Liver (tissue), 3 donors: Measurements from ENCODE around the gene PEX5L.

Experiments
- EGR1 ChIP-seq, 2 donors: IDR thresholded peaks; 2 replicates each; pipeline ENCODE4 v1.6.1; 2016 to 2018; ENCODE audit warnings: antibody characterized with exemption in 2 of 2, low read depth in 2 of 2
- HNF4G ChIP-seq: IDR thresholded peaks from 2 replicates; pipeline ENCODE4 v1.6.1; 2016; ENCODE audit warnings: antibody characterized with exemption
- RAD21 ChIP-seq, 2 donors: IDR thresholded peaks; 2 replicates each; pipeline ENCODE4 v1.6.1; 2016; ENCODE audit warnings: antibody characterized with exemption in 2 of 2, mild to moderate bottlenecking in 2 of 2
- RXRA ChIP-seq, 2 donors: IDR thresholded peaks; 2 replicates each; pipeline ENCODE4 v1.6.1; 2017 to 2018; ENCODE audit warnings: antibody characterized with exemption in 2 of 2, mild to moderate bottlenecking in 1 of 2
- TAF1 ChIP-seq: conservative IDR thresholded peaks from 2 replicates; pipeline ENCODE4 v1.6.1; 2016; ENCODE audit warnings: antibody characterized with exemption, mild to moderate bottlenecking
- TF ChIP-seq, protein P1 (sequence below): IDR thresholded peaks from 2 replicates; pipeline ENCODE4 v1.6.1; 2016; ENCODE audit warnings: antibody characterized with exemption
- TF ChIP-seq, protein P2 (sequence below): fragments of 150-350 bp; IDR thresholded peaks from 2 replicates; pipeline ENCODE4 v1.5.1; 2017; ENCODE audit warnings: improper control_type of control experiment, low read depth, low read length; ENCODE audit not compliant: missing input control
- TF ChIP-seq, protein P3 (sequence below): IDR thresholded peaks from 2 replicates; pipeline ENCODE4 v1.6.1; 2016; ENCODE audit warnings: antibody characterized with exemption
- TF ChIP-seq, protein P4 (sequence below): IDR thresholded peaks from 2 replicates; pipeline ENCODE4 v1.6.1; 2016; ENCODE audit warnings: antibody characterized with exemption
- donor health status: healthy.
- donor health status: healthy.

DNA sequence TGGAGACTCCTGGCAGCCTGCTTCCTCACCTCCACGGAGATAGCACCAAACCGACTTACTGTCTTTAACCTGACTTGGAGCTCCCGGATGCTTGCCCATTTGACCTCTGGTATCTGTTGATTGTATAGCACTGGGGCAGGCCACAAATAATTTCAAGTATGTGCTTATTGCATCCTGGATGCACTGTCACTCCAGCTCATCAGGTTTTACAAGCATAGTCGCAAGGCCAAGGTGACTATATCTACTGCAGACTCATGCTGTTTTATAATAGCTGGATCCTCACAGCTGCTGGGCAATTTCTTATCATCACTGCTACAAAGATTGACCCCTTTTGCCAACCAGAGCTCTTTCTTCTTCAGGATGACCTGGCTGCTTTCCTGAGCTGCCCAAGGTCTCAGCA lies 45.6 kb downstream of the PEX5L start:
- TF ChIP-seq, protein P1, sequence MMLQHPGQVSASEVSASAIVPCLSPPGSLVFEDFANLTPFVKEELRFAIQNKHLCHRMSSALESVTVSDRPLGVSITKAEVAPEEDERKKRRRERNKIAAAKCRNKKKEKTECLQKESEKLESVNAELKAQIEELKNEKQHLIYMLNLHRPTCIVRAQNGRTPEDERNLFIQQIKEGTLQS, result no peak
- TF ChIP-seq RAD21 (IDR thresholded peaks at IDR 0.05) (no peak), HNF4G (no peak), TAF1 (no peak), EGR1 (IDR thresholded peaks at IDR 0.05; ENCODE audit: low read depth in 2 of 2) (no peak), RXRA (IDR thresholded peaks at IDR 0.05) (no peak)
- TF ChIP-seq, protein P2, sequence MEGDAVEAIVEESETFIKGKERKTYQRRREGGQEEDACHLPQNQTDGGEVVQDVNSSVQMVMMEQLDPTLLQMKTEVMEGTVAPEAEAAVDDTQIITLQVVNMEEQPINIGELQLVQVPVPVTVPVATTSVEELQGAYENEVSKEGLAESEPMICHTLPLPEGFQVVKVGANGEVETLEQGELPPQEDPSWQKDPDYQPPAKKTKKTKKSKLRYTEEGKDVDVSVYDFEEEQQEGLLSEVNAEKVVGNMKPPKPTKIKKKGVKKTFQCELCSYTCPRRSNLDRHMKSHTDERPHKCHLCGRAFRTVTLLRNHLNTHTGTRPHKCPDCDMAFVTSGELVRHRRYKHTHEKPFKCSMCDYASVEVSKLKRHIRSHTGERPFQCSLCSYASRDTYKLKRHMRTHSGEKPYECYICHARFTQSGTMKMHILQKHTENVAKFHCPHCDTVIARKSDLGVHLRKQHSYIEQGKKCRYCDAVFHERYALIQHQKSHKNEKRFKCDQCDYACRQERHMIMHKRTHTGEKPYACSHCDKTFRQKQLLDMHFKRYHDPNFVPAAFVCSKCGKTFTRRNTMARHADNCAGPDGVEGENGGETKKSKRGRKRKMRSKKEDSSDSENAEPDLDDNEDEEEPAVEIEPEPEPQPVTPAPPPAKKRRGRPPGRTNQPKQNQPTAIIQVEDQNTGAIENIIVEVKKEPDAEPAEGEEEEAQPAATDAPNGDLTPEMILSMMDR, result no peak
- TF ChIP-seq, protein P3, sequence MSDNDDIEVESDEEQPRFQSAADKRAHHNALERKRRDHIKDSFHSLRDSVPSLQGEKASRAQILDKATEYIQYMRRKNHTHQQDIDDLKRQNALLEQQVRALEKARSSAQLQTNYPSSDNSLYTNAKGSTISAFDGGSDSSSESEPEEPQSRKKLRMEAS, result no peak
- TF ChIP-seq, protein P4, sequence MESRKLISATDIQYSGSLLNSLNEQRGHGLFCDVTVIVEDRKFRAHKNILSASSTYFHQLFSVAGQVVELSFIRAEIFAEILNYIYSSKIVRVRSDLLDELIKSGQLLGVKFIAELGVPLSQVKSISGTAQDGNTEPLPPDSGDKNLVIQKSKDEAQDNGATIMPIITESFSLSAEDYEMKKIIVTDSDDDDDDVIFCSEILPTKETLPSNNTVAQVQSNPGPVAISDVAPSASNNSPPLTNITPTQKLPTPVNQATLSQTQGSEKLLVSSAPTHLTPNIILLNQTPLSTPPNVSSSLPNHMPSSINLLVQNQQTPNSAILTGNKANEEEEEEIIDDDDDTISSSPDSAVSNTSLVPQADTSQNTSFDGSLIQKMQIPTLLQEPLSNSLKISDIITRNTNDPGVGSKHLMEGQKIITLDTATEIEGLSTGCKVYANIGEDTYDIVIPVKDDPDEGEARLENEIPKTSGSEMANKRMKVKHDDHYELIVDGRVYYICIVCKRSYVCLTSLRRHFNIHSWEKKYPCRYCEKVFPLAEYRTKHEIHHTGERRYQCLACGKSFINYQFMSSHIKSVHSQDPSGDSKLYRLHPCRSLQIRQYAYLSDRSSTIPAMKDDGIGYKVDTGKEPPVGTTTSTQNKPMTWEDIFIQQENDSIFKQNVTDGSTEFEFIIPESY, result no peak
